Suppressor macrophage (primary cell): Measurements from ENCODE around the gene ZFP64.
"Not testable (repeated sequence)": the region's sequence is repeated elsewhere in the genome, so short reads cannot be mapped to it uniquely, and the experiment has no call there.

Experiments
- DNase-seq, 4 experiments: peaks; one replicate each; pipeline ENCODE4 v3.0.0-alpha.2; 2020 to 2022
- total RNA-seq, 17 experiments: gene quantifications; one replicate each; lab custom pipeline; 2026; ENCODE audit warnings: mixed read lengths in 6 of 17, inconsistent platforms in 3 of 17; lab: John Stamatoyannopoulos, UW

ZFP64 gene
- total RNA-seq: 1.7 to 14.0 (median 6.9) reads per million in 17 experiments

- DNase-seq: peak; percentile 76 to 90 (median 84)
These were observed at the start of gene ZFP64 for GRCh38 chr20:52191132-52191915. Gene ZFP64, minus strand, starts transcription at chr20:52191779. Its CDS starts 143 bp downstream, at chr20:52191636.

GRCh38 chr20:52240802-52241201, 49.2 kb upstream of the ZFP64 start:
- DNase-seq: no peak

DNA sequence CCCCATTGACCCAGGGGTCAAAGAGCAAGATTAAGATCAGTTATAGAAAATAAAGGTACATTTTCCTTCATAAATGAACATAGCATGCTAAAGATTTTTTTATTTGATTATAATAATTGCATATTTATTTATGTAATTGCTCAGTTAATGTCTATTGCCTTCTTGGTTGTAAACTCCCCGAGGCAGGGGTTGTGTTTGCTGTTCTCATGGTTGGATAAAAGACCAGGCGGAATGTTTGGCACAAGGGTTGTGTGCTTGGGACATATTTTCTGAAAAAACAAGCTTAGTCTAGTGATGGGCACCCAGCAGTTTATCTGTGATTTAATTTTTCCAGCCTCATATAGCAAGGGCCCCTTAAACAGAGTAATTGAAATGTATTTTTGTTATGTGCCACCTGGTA, 47.5 kb upstream of the ZFP64 start:
- no peak for DNase-seq

DNA sequence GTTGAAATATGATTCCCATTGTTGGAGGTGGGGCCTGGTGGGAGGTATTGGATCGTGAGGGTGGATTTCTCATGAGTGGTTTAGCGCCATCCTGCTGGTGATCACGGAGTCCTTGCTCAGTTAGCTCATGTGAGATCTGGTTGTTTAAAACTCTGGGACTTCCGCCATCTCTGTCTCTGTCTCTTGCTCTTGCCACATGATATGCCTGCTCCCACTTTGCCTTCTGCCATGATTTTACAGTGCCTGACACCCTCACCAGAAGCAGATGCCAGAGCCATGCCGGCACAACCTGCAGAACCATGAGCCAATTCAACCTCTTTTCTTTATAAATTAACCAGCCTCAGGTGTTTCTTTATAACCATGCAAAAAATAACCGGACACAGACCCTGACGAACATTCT, 44.7 kb upstream of the ZFP64 start:
- no peak for DNase-seq

GRCh38 chr20:52235129-52235528, 43.5 kb upstream of the ZFP64 start:
- DNase-seq: no peak

- DNase-seq: no peak
These were observed 42.9 kb upstream of the ZFP64 start for GRCh38 chr20:52234302-52235045.

DNA sequence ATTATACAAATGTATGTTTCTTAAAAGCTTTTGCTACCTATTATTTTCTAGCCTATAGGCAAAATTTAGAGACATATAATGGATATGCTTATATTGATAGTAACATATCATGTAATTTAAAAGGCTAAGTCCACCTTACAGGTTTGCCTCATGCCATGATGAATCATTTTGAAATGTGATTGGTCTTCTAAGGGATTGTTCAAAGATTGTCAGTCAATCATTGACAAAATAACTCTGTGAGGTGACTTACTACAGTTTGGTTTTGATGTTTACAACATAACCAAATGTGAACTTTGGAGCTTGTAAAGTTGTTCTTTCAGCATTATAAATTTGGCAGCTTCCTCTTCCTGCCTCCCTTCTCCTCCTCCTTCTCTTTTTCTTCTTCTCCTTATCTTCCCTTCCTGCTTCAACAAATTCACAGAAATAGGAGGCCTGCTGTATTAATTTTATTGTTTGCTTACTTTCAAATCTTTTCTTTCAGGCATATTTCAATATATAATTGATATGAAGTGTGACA, 39.7 kb upstream of the ZFP64 start:
- peak in 1 of 4 experiments; percentile 4 for DNase-seq

GRCh38 chr20:52230409-52230808, 38.8 kb upstream of the ZFP64 start:
- DNase-seq: no peak

DNA sequence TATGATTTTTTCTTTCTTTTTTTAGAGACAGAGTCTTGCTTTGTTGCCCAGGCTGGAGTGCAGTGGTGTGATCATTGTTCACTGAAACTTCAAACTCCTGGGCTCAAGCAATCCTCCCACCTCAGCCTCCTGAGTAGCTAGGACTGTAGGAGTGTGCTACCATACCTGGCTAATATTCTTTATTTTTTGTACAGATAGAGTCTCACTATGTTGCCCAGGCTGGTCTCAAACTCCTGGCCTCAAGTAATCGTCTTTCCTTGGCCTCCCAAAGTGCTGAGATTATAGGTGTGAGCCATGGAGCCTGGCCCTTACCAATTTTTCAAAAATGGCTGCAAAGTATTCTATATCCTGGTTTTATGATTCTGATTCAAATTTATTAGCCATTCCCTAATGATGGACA, 37.8 kb upstream of the ZFP64 start:
- not testable (repeated sequence) for DNase-seq

GRCh38 chr20:52226370-52226769, 34.8 kb upstream of the ZFP64 start:
- DNase-seq: no peak

DNA sequence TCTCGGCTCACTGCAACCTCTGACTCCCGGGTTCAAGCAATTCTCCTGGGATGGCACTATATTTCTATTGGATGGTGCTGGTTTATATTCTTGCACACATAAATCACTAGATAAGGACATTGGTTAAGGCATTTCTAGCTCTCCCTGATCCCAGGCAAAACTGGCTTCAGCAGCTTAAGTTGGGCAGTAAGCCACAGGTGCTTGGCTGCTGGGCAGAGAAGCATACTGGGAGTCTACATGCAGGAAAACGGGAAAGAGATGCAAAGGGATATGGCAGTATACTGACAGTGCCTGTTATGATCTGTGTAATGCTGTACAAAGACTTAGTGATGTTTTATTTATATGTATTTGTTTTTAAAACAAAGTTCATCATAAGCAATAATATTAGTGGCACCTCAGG, 33.3 kb upstream of the ZFP64 start:
- no peak for DNase-seq

DNA sequence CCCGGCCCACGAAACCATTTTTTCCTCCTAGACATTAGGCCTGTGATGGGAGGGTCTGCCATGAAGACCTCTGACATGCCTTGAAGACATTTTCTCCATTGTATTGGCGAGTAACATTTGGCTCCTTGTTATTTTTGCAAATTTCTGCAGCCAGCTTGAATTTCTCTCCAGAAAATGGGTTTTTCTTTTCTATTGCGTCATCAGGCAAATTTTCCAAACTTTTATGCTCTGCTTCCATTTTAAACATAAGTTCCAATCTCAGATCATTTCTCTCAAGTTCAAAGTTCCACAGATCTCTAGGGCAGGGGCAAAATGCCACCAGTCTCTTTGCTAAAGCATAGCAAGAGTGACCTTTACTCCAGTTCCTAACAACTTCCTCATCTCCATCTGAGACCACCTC, 29.8 kb upstream of the ZFP64 start:
- not testable (repeated sequence) for DNase-seq

GRCh38 chr20:52220891-52221290, 29.3 kb upstream of the ZFP64 start:
- DNase-seq: not testable (repeated sequence)

GRCh38 chr20:52219441-52219840, 27.9 kb upstream of the ZFP64 start:
- no peak for DNase-seq

DNA sequence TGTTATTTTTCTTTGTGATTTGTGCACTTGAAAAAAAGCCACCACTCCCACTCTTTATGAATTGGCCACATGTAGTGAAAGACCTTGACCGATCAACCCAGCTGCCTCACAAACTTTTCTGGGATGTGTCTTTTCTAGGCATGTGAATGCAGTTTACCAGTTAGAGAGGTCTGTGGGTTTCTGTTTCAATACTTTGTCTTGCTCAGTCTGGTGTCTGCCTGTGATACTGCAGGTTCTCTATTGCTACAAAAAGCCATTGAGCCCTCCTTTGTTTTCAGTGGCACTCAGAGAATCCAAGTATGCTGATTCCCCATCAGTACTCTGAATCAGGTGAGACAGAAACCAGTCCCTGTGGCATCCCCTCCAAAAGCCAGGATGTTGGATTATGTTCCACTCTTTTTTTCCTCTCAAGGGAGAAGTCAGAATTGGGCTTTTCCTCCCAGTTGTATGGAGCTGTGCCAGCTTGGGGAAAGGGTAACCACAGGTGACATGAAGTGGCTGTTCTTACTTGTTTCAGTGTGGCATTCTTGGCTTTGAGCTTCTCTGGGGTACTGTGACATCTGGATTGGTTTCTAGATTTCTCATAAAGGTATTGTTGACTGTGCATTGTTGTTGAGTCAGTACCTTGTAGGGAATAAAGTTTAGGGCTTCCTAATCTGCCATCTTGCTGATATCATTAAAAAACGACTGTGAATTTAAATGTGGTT, 26.3 kb upstream of the ZFP64 start:
- DNase-seq: no peak

DNA sequence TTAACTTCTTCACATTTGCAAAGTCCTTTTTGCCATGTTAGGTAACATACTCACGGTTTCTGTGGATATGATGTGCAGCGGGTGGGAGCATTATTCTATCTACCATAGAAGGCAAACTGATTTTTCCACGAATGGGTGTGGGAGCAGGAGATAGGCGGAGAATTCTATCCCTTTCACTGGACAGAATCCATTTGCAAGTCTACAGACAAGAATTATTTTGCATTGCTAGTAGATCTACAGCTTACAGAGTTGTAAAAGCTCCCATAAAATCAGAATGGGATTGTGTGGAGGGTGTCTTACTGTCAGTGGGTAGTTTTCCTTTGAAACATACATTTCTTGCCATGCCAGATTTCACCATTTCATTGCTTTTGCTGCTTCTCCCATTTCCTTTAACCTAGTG, 22.4 kb upstream of the ZFP64 start:
- DNase-seq: no peak

DNA sequence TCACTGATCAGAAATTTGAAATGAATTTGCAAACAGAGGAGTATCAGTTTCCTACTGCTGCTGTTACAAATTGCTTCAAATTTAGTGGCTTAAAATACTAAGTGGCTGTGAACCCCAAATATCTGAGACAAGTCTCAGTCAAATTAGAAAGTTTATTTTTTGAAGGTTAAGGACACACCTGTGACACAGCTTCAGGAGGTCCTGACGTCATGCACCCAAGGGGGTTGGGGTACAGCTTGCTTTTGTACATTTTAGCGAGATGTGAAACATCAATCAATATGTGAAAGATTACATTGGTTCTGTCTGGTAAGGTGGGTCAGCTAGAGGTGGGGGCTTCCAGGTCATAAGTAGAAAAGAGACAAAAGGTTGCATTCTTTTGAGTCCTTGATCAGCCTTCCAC, 21.4 kb upstream of the ZFP64 start:
- DNase-seq: no peak

- no peak for DNase-seq
These were observed 18.7 kb upstream of the ZFP64 start for GRCh38 chr20:52210037-52210990.

DNA sequence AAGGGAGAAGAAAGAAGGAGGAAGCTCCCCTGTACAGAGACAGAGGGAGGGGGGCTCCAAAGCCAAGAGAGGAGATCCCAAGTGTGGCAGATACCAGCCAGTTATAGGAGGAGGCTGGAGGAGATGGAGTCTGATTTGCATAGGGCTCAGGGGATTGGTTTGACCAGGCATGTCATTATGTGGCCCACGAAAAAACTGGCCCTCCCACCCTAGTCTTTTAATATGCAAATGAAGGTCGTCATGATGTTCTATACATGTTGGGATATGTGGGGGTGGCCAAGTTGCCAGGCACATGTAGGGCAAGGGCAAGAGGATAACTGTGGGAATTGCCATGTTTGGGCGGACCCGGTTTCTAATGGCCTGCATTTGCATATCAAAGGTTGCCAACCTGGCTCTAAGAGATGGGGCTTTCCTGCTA, 17.6 kb upstream of the ZFP64 start:
- DNase-seq: no peak

DNA sequence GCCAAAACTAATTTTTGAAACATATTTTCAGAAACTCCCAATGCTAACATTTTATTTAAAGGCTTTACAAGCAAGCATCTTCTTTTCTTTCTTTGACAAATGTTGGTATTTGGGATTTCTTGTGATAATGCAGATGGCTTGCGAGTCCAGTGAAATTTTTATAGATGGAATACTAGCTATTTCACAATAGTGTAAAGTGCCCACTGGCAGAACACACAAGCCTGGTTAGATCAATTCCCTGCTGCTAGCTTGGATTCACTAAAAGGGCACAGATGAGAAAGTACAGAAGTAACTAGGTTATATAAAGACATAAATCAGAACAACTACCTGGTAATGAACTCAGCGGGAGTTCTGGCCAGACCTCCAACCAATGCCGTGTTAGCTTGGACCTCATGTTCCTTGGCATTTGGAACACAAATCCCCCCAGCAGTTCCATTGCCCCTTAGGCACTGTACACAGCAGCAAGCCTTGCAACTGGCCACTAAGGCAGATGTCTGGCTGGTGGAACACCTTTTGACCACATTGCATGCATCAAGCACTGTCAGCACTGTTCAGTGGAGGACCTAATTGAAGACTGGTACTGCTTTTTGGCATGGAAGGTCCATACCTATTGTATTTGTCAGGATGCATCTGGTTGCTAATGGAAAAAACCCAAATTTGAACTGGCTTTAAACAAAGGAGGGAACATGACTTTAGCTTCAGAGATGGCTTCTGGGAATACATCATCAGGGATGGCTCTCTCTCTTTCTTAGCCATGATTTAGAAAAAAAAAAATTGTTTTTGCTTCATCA, 15.6 kb upstream of the ZFP64 start:
- no peak for DNase-seq

DNA sequence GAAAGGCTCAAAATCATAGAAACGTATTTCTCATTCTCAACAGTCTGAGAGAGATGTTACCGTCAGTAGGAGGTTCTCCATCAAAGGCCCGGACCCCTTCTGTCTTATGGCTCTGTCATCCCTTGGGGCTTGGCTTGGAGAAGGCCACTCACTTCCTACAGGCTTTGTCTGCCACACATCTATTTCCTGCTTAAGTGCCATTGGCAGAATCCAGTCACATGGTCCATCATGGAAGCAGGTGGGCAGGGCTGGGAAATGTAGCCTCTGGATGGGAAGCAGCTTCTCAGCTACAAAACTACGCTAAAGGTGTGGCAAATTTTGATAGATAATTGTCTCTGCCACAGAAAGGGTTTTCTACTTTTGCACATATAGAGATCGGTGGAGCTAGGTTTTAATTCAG, 12.6 kb upstream of the ZFP64 start:
- peak in 1 of 4 experiments; percentile 1 for DNase-seq
